ENCODE data around the gene PNPLA2.

Gene PNPLA2

DNA sequence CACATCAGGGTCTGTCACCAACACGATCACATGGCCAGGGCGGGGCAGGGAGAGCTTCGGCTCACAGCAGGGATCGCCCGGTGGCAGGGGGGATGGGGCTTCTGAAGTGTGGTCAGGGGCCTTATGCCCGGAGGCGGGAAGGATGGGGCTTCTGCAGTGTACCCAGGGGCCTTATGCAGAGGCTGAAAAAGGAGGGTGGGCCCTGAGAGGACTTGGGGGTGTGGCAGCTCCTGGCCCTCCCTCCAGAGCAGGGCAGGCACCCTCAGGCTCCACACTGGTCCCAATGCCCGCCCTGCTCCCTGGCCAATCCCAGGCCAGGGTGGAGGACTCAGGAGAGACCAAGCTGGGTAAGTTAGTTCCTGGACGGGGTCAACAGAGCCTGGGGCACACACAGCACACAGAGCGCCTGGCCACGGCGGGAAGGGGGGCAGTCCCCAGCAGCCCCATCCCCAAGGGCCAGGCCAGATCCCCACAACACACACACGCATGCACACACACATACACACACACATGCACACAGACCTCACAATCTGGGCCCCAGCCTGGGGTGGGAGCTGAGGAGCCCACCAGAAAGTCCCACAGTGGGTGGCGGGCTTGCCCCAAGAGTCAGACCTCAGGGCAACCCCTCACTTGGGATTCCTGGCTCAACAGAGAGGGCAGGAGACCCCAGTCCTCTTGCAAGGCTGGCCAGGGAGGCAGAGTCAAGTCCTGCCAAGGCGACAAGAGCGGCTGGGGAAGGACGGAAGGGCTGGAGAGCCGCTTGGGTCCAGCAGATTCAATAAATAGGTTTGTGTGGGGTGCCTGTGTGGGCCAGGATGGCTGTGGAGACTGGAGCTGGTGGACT lies 27.8 kb upstream of the PNPLA2 start:
- no peak for DNase-seq
- TF ChIP-seq POLR2A (IDR thresholded peaks at IDR 0.05; ENCODE audit: low read length) (no peak), GATA1 (IDR thresholded peaks at IDR 0.05; ENCODE audit: low read depth, low read length) (no peak)

DNA sequence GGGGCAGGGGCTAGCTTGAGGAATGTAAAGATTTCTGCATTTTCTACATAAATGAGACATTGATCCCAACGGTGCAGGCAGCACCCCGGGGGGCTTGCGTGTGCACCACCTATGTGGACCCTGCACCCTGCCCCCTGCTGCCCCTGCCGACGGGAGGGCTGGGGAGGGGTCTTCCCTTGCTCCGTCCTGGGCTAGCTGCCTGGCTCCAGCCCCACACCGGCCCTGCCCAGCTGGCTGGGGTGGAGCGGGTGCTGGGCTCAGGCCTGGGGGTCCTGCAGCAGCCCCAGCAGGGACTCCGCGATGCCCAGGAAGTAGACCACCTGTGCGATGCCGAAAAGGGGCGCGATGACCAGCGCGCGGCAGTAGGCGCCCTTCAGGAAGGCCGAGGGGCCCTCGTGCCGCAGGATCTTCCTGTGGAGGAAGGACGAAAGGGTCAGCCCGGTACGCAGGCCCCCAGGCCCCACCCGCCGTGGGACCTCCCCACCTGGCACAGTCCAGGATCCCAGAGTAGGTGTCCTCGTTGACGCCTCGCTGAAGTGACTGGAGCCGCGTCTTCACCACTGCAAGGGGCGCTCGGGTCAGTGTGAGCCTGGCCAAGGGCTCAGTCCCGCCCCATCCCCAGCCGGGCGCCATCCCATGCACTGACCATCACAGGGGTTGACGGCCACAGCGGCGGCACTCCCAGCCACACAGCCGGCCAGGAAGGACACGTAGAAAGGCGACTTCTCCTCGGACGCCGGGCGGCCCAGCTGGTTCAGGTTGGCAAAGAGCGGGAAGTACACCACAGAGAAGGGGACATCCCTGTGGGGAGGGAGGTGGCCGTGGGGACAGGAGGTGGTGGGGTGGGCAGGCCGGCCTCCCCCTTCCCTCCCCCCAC lies 26.8 kb upstream of the PNPLA2 start:
- TF ChIP-seq POLR2A (IDR thresholded peaks at IDR 0.05; ENCODE audit: low read length) (no peak), GATA1 (IDR thresholded peaks at IDR 0.05; ENCODE audit: low read depth, low read length) (no peak)
- DNase-seq: no peak

DNA sequence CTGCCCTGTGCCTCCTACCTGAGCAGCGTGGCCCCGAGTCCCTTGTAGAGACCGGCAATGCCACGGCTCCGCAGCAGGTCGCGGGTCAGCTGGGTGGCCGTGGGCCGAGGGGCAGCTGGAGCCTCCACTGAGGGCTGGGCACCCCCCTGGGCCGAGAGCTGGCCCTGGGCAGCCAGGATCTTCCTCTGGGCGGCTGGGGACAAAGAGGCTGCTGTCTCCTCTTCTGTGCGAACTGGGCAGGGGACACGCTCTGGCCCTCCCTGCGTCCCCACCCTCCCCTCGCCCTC lies 26.2 kb upstream of the PNPLA2 start:
- no peak for DNase-seq
- TF ChIP-seq POLR2A (IDR thresholded peaks at IDR 0.05; ENCODE audit: low read length): no peak
- TF ChIP-seq GATA1 (IDR thresholded peaks at IDR 0.05; ENCODE audit: low read depth, low read length): no peak

DNA sequence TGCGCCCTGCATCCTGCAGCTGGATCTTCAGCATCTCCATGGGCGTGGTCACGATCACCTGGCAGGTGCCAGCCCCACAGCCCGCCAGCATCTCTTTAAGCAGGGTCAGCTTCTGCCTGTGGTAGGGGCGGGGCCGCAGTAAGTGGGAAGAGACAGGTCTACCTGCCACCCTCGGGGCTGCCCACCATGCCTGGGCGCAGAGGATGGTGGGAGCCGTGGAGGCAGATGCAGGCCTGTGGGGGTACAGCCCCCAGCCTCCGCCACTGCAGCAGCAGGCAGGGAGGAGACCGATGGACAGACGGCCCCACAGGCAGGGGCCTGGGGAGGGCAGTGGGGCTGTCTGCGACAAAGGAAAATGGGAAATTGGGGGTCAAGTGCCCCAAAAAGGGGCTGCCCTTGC lies 25.8 kb upstream of the PNPLA2 start:
- TF ChIP-seq GATA1 (IDR thresholded peaks at IDR 0.05; ENCODE audit: low read depth, low read length) (no peak), POLR2A (IDR thresholded peaks at IDR 0.05; ENCODE audit: low read length) (no peak)
- no peak for DNase-seq

DNA sequence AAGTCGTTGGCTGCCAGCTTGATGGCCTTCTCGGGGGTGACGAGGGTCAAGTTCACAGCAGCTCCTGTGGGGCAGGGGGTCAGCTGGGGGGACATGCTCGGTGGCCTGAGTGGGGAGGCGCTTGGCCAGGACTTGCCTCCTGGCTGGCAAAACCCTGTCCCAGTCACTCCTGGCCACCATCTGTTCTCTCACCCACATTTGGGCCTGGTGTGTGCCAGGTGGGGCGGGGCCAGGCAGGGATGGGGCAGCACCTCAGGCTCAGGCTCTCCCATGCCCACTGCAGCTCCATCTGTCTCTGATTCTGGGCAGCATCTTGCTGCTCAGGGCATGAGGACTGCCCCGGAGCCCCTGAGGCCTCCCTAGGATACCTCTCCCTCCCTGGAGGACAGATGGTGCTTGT lies 25.2 kb upstream of the PNPLA2 start:
- DNase-seq: no peak
- no peak for TF ChIP-seq GATA1 (IDR thresholded peaks at IDR 0.05; ENCODE audit: low read depth, low read length)
- TF ChIP-seq POLR2A (IDR thresholded peaks at IDR 0.05; ENCODE audit: low read length): no peak

DNA sequence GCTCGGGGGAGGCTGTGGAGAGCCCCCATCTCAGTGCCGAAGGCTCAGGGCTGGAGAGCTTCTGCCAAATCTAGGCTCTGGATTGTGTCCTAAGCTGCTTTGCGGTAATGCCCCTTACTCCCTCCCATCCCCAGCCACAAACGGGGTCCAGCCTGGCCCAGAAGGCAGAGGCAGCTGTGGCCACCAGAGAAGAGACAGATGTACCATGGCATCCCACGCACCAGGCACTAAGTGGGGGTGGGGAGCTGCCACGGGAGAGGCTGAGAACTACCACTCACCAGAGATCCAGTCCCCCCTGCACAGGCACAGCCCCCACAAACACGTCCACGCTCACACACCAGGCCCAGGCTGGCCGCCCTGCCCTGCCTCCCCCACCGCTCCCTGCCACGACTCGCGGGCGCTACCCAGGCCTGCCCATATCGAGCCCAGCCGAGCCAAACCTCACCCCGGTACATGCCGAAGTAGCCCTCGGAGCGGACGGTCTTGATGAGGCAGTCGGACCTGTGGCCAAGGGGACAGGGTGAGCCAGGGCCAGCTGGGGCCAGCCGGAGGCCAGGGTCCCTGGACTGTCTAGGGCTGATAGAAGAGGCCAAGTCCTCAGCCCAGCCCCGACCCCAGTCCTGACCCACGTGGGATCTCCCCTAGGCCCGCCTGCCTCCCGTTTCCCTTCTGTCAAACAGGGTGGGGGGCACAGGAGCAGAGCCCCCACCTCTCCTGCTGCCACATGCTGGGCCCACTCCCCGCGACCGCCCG lies 24.5 kb upstream of the PNPLA2 start:
- TF ChIP-seq POLR2A (IDR thresholded peaks at IDR 0.05; ENCODE audit: low read length) (no peak), GATA1 (IDR thresholded peaks at IDR 0.05; ENCODE audit: low read depth, low read length) (no peak)
- no peak for DNase-seq

DNA sequence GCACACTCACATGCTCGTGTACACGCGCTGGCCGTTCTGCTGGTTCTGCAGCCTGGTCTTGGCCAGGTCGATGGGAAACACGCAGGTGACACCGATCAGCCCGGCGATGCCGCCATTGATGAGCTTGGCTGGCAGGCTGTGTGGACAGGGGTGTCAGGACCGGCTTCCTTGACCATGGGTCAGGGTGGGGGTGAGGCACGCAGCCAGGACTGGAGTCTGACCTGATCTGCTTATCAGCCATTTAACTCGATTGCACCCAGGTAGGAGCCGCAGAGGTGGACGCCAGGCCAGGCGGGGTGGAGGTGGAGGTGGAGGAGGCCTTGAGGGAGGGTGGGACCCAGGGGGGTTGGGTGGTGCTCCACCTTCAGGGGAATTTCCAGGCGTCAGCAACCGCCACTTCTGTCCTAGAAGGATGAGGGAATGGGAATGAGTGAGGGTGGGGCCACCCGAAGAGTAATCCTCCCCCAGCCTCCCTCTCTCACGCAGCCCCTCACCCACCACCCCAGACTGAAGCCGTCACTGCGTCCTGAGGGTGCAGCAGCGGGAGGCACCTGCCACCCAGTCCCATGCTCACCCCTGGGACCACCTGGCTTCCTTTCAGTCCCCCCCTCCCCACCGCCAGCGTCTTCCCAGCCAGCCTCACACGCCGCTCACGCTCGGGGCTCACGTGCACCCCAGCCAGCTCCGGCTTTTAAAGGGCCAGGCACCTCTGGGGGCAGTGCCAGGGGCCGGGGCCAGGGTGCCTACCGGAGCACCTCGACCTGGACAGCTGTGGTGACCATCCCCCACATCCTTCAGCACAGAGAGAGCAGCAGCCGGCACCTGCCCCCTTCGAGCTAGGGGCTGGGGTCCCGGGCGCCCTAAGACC lies 23.7 kb upstream of the PNPLA2 start:
- TF ChIP-seq GATA1 (IDR thresholded peaks at IDR 0.05; ENCODE audit: low read depth, low read length): no peak
- no peak for TF ChIP-seq POLR2A (IDR thresholded peaks at IDR 0.05; ENCODE audit: low read length)
- no peak for DNase-seq

DNA sequence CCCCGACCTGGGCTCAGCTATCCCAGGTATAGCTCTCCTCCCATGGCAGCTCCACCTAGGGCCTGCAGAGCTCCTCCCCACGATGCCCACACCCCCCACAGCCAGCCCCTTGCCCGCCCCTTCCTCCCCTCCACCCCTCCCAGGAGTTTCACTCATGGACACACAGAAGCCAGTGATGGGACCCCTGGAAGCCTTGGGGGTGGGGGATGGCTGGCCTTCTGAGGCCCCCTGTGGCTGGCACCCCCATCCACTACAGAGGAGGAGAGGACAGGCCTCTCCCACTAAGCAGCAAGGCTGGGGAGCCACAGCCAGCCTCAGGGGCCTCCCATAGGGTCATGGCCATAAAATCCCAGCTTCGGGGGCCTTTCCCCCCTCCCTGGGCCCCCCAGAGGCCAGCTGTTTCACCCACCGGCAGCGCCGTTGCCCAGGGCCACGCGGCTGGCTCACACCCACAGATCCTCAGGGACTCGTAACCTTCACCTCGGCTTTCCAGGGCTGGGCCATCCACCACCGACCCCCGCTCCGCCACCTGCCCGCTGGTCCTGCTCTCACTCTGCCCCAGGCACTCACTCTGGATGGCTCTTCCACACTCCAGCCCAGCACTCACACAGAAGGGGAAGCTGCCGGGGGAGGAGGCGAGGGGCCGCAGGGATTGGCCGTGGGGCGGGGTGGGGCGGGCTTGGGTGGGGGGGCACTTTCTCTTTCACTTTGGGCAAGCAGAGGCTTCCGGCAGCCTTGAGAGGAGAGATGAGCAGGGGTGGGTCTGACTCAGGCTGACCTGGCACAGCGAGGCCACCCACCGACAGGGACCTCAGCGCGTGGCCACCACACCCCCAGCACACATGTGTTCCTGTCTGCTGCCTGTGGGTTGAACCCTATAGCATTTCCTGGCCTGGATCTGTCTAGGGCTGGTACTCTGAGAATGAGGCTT lies 22.8 kb upstream of the PNPLA2 start:
- no peak for TF ChIP-seq GATA1 (IDR thresholded peaks at IDR 0.05; ENCODE audit: low read depth, low read length)
- no peak for TF ChIP-seq POLR2A (IDR thresholded peaks at IDR 0.05; ENCODE audit: low read length)
- peak; percentile 83 to 90 for DNase-seq

DNA sequence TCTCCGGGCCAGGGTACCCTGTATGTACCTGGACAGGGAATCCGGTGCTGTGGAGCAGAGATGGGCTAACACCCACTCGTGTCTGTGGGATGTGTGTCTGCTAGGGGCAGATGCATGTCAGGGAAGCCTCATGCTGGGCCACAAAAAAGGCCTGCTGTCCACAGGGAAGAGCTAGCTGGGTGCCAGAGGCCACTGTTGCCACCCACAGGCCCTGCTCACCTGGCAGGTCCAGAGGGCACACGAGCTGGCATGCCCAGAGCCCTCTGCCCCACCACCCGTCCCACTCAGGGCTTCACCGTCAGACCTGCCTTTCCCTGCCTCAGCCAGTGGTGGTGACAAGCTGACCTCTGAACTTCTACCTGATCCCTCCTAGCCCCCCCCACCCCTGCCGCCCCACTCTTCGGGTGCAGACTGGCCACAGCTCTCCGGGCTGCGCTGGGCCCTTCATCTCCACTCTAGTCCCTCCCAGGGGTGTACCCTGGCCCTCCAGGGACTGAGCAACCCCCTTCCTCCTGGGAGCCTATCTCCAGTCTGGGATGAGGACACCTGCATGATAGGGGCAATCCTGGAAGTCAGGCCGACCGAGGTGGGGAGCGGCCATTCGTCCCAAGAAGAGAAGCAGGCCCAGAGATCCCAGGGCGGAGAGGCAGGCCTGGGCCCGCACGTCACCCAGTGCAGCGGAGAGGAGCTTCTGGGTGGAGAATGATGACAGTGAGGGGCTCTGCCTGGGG lies 22.0 kb upstream of the PNPLA2 start:
- DNase-seq: no peak
- TF ChIP-seq GATA1 (IDR thresholded peaks at IDR 0.05; ENCODE audit: low read depth, low read length) (no peak), POLR2A (IDR thresholded peaks at IDR 0.05; ENCODE audit: low read length) (no peak)

DNA sequence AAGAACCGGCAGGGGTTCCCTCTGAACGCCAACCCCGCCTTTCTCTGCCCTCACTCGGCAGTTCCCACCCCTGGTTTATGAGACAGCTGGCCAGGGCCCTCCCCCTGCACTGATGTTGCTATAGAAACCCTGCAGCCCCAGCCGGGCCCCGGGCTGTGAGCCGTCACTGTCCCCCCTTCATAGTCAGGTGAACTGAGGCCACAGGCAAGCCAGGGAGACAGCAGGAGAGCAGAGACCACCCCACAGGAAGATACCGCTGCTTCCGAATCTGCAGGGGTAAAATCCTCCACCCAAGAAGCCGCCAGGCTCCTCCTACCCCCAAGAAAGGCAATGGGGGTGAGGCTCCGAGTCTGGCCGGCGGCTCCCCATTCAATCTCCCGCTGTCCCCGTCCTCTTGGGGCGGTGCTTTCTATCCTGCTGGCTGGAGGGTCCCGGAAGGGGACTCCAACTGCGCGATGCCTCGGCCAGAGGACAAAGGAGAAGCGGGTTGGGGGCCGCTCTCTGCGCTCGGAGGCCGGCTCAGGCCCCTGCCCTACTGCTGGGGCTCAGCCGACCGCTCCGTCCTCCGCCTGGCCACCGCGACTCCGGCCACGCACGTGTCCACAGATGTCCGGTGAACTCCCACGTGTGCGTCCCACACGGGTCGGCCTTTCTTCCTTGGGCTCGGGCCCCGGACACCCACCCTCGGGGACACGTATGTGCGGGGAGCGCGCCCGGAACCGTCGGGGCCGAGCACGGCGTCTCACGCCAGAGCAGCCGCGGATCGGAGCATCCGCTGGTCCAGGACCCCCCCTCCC lies 21.2 kb upstream of the PNPLA2 start:
- peak; percentile 78 to 80 for DNase-seq
- peak; percentile 29 for TF ChIP-seq POLR2A (IDR thresholded peaks at IDR 0.05; ENCODE audit: low read length)
- TF ChIP-seq GATA1 (IDR thresholded peaks at IDR 0.05; ENCODE audit: low read depth, low read length): no peak
